Effector memory CD8-positive, alpha-beta T cell (primary cell): ENCODE measurements around the gene NHLRC2.
"Not testable (repeated sequence)": the region's sequence is repeated elsewhere in the genome, so short reads cannot be mapped to it uniquely, and the experiment has no call there.

Experiments used
- ATAC-seq: fragments of 150-1000 bp; cut with Tn5 transposase; replicated peaks from 2 replicates; pipeline ENCODE4 v1.10.0; 2021; ENCODE audit warnings: mild to moderate bottlenecking, moderate library complexity
- DNase-seq, 3 experiments: peaks; one replicate each; pipeline ENCODE4 v3.0.0; 2021
- H3K27ac Mint-ChIP-seq, 2 donors: one replicate each; pipeline ENCODE4 v1.8.0; 2022; ENCODE audit warnings: mild to moderate bottlenecking in 2 of 2, mixed read lengths in 2 of 2, moderate library complexity in 2 of 2
- H3K27me3 Mint-ChIP-seq, 2 donors: one replicate each; pipeline ENCODE4 v1.8.0; 2022; ENCODE audit warnings: mixed read lengths in 2 of 2
- H3K36me3 Mint-ChIP-seq: one replicate; pipeline ENCODE4 v1.8.0; 2022; ENCODE audit warnings: mild to moderate bottlenecking, moderate library complexity, mixed read lengths; ENCODE audit not compliant: insufficient read depth
- H3K4me1 Mint-ChIP-seq, 2 donors: one replicate each; pipeline ENCODE4 v1.8.0; 2022; ENCODE audit warnings: low read depth in 2 of 2, mixed read lengths in 2 of 2
- H3K4me3 Mint-ChIP-seq, 2 donors: one replicate each; pipeline ENCODE4 v1.8.0; 2022; ENCODE audit warnings: mild to moderate bottlenecking in 2 of 2, mixed read lengths in 2 of 2, moderate library complexity in 2 of 2
- H3K9me3 Mint-ChIP-seq, 2 donors: one replicate each; pipeline ENCODE4 v1.8.0; 2022; ENCODE audit warnings: mixed read lengths in 2 of 2

NHLRC2 gene

GRCh38 chr10:113943196-113943595 lies 88.7 kb downstream of the NHLRC2 start:
- DNase-seq, H3K4me1 Mint-ChIP-seq, H3K4me3 Mint-ChIP-seq, H3K9me3 Mint-ChIP-seq, ATAC-seq, H3K36me3 Mint-ChIP-seq, H3K27ac Mint-ChIP-seq: not testable (repeated sequence)
- H3K27me3 Mint-ChIP-seq = peaks cover 2 to 39% of the 10 kb centered on the region in 2 donors

- no peaks in the 10 kb centered on the region for H3K9me3 Mint-ChIP-seq
- no peak overlapping the region for H3K27ac Mint-ChIP-seq
- no peak overlapping the region for H3K4me3 Mint-ChIP-seq
- H3K4me1 Mint-ChIP-seq = peaks cover 2 to 5% of the 10 kb centered on the region in 2 donors
- no peaks in the 10 kb centered on the region for H3K36me3 Mint-ChIP-seq
- DNase-seq (no peak), ATAC-seq (no peak)
- peaks cover 0 to 20% of the 10 kb centered on the region in 2 donors for H3K27me3 Mint-ChIP-seq
These were observed 90.7 kb downstream of the NHLRC2 start for GRCh38 chr10:113945075-113945686.

GRCh38 chr10:113945687-113946085 lies 91.2 kb downstream of the NHLRC2 start:
- peaks cover 2 to 5% of the 10 kb centered on the region in 2 donors for H3K4me1 Mint-ChIP-seq
- no peak for ATAC-seq

GRCh38 chr10:113947184-113948041 lies 93.0 kb downstream of the NHLRC2 start:
- Mint-ChIP-seq H3K27me3 (no peaks in the 10 kb centered on the region), H3K9me3 (no peaks in the 10 kb centered on the region), H3K27ac (no peak overlapping the region), H3K4me3 (no peak overlapping the region), H3K4me1 (peaks cover 2 to 5% of the 10 kb centered on the region in 2 donors), H3K36me3 (no peaks in the 10 kb centered on the region)
- no peak for DNase-seq
- ATAC-seq = no peak

More at GRCh38 chr10:113945687-113946085, 91.2 kb downstream of the NHLRC2 start:
- H3K9me3 Mint-ChIP-seq = no peaks in the 10 kb centered on the region
- H3K27ac Mint-ChIP-seq = no peak overlapping the region
- peaks cover 0 to 15% of the 10 kb centered on the region in 2 donors for H3K27me3 Mint-ChIP-seq
- H3K36me3 Mint-ChIP-seq = no peaks in the 10 kb centered on the region
- H3K4me3 Mint-ChIP-seq = no peak overlapping the region
- no peak for DNase-seq

- ATAC-seq (no peak), DNase-seq (no peak)
- no peaks in the 10 kb centered on the region for H3K27me3 Mint-ChIP-seq
- H3K9me3 Mint-ChIP-seq = no peaks in the 10 kb centered on the region
- H3K27ac Mint-ChIP-seq = no peak overlapping the region
- H3K4me1 Mint-ChIP-seq = peaks cover 2 to 5% of the 10 kb centered on the region in 2 donors
- H3K36me3 Mint-ChIP-seq = no peaks in the 10 kb centered on the region
- H3K4me3 Mint-ChIP-seq = no peak overlapping the region
These were observed 93.6 kb downstream of the NHLRC2 start for GRCh38 chr10:113948048-113948447.

GRCh38 chr10:113950268-113950667 lies 95.8 kb downstream of the NHLRC2 start:
- no peak overlapping the region for H3K27ac Mint-ChIP-seq
- H3K36me3 Mint-ChIP-seq = no peaks in the 10 kb centered on the region
- peaks cover 2 to 5% of the 10 kb centered on the region in 2 donors for H3K4me1 Mint-ChIP-seq
- no peak overlapping the region for H3K4me3 Mint-ChIP-seq
- no peak for ATAC-seq
- no peaks in the 10 kb centered on the region for H3K27me3 Mint-ChIP-seq
- H3K9me3 Mint-ChIP-seq = no peaks in the 10 kb centered on the region
- DNase-seq = no peak

GRCh38 chr10:113953505-113954272 lies 99.2 kb downstream of the NHLRC2 start:
- H3K36me3 Mint-ChIP-seq = no peaks in the 10 kb centered on the region
- DNase-seq (peak in 2 of 3 experiments; percentile 9 to 19), ATAC-seq (no peak)
- H3K4me1 Mint-ChIP-seq = peaks cover 0 to 6% of the 10 kb centered on the region in 2 donors
- no peaks in the 10 kb centered on the region for H3K9me3 Mint-ChIP-seq
- H3K27ac Mint-ChIP-seq = no peak overlapping the region
- H3K27me3 Mint-ChIP-seq = no peaks in the 10 kb centered on the region
- H3K4me3 Mint-ChIP-seq = no peak overlapping the region

GRCh38 chr10:113954409-113954808 lies 99.9 kb downstream of the NHLRC2 start:
- no peaks in the 10 kb centered on the region for H3K36me3 Mint-ChIP-seq
- no peaks in the 10 kb centered on the region for H3K27me3 Mint-ChIP-seq
- no peak for DNase-seq
- H3K27ac Mint-ChIP-seq = no peak overlapping the region
- no peaks in the 10 kb centered on the region for H3K9me3 Mint-ChIP-seq
- H3K4me3 Mint-ChIP-seq = no peak overlapping the region
- ATAC-seq = no peak
- peaks cover 0 to 12% of the 10 kb centered on the region in 2 donors for H3K4me1 Mint-ChIP-seq

- Mint-ChIP-seq H3K36me3 (peaks cover 17% of the 10 kb centered on the region), H3K27me3 (no peaks in the 10 kb centered on the region), H3K4me3 (no peak overlapping the region), H3K4me1 (peaks cover 24 to 38% of the 10 kb centered on the region in 2 donors), H3K27ac (no peak overlapping the region), H3K9me3 (peaks cover 0 to 1% of the 10 kb centered on the region in 2 donors)
- no peak for DNase-seq
- ATAC-seq = no peak
These were observed 102.6 kb downstream of the NHLRC2 start for GRCh38 chr10:113957013-113957412.

- H3K27ac Mint-ChIP-seq = peak overlapping the region; percentile 92 to 96
- H3K27me3 Mint-ChIP-seq = no peaks in the 10 kb centered on the region
- H3K4me3 Mint-ChIP-seq = no peak overlapping the region
- no peak for DNase-seq
- ATAC-seq = no peak
- H3K9me3 Mint-ChIP-seq = peaks cover 0 to 1% of the 10 kb centered on the region in 2 donors
- H3K4me1 Mint-ChIP-seq = peaks cover 27 to 41% of the 10 kb centered on the region in 2 donors
- peaks cover 17% of the 10 kb centered on the region for H3K36me3 Mint-ChIP-seq
These were observed 104.3 kb downstream of the NHLRC2 start for GRCh38 chr10:113958631-113959382.

GRCh38 chr10:113959383-113959760 lies 104.9 kb downstream of the NHLRC2 start:
- Mint-ChIP-seq H3K4me3 (peak overlapping the region in 1 of 2 donors; percentile 66), H3K27me3 (no peaks in the 10 kb centered on the region)
- ATAC-seq = no peak

GRCh38 chr10:113960617-113961181 lies 106.2 kb downstream of the NHLRC2 start:
- Mint-ChIP-seq H3K36me3 (peaks cover 17% of the 10 kb centered on the region), H3K9me3 (peaks cover 0 to 1% of the 10 kb centered on the region in 2 donors), H3K4me3 (peak overlapping the region; percentile 66 to 75), H3K4me1 (peaks cover 27 to 41% of the 10 kb centered on the region in 2 donors), H3K27ac (peak overlapping the region; percentile 92 to 96), H3K27me3 (no peaks in the 10 kb centered on the region)
- DNase-seq = peak; percentile 58 to 74 (median 61)
- peak; percentile 49 for ATAC-seq

More at GRCh38 chr10:113959383-113959760, 104.9 kb downstream of the NHLRC2 start:
- no peak for DNase-seq
- Mint-ChIP-seq H3K36me3 (peaks cover 17% of the 10 kb centered on the region), H3K9me3 (peaks cover 0 to 1% of the 10 kb centered on the region in 2 donors), H3K27ac (peak overlapping the region; percentile 92 to 96), H3K4me1 (peaks cover 27 to 41% of the 10 kb centered on the region in 2 donors)
